ENCODE data around the gene CASP9. TPM values are rescaled to one million over a fixed set of nuclear protein-coding genes. Genes with fewer than 3 reads are reported as not detected.

Gene CASP9
- total and polyA plus RNA-seq, 2 experiments from 2014 or later, result 7.7 to 25.0 TPM

DNA sequence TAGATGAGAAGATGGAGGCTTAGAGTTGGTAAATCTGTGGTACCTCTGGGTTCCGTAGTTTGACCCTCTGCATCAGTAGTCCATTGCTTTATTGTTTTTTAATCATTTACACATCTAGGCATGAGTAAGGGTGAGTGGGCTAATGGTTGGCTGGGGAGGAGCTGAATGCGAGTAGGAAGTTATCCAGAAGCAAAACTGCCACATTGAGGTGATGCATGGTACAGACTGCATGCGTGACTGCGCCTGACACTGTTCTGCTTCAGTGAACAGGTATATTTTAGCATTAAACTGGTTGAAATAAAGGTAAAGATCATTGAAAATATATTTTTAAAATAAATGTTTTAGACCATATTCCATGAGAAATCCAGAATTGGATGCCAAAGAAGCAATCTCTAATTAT, 7.0 kb upstream of the CASP9 start:
- no peak for DNase-seq (ENCODE audit: low spot score)
- Histone ChIP-seq H3K79me2 (replicated peaks; ENCODE audit: insufficient read depth) (peaks cover 34% of the 10 kb centered on the region), H3K36me3 (ENCODE audit: insufficient read depth) (peaks cover 5% of the 10 kb centered on the region), H3F3A (replicated peaks; ENCODE audit: low read depth) (no peaks in the 10 kb centered on the region), H3K4me2 (no peak overlapping the region), H3K4me1 (ENCODE audit: insufficient read depth) (peaks cover 2% of the 10 kb centered on the region; the same call in 1 of the 2 replicates), H4K20me1 (replicated peaks; ENCODE audit: insufficient read depth) (0 out of 2 replicates have a peak, but pooled peaks cover 6% of the 10 kb centered on the region), H3K4me3 (no peak overlapping the region), H3K9me2 (ENCODE audit: insufficient read depth) (no peaks in the 10 kb centered on the region), H2AFZ (no peak overlapping the region), H3K27ac (ENCODE audit: low read depth) (no peak overlapping the region), H3K27me3 (ENCODE audit: insufficient read depth) (no peaks in the 10 kb centered on the region)
- Mint-ChIP-seq H3K27me3 (ENCODE audit: insufficient read depth, low read depth, poor library complexity) (peaks cover 7% of the 10 kb centered on the region), H3K27ac (no peak overlapping the region), H3K4me3 (no peak overlapping the region), H3K36me3 (ENCODE audit: low read depth) (peaks cover 8% of the 10 kb centered on the region; the same call in 2 of the 3 replicates), H3K9me3 (no peaks in the 10 kb centered on the region), H3K4me1 (peaks cover 11% of the 10 kb centered on the region)
- TF ChIP-seq ZNF331 (CRISPR knock-in tag; IDR thresholded peaks at IDR 0.05; ENCODE audit: low read depth), result no peak
- TF ChIP-seq CREB1 (CRISPR knock-in tag; IDR thresholded peaks at IDR 0.05; ENCODE audit: low read depth), result no peak
- no peak for TF ChIP-seq EZH2 (IDR thresholded peaks at IDR 0.05; ENCODE audit: low read depth, unreplicated experiment)
- no peak for TF ChIP-seq EZH2phosphoT487 (IDR thresholded peaks at IDR 0.05; ENCODE audit: unreplicated experiment)
- no peak for TF ChIP-seq ZNF114 (CRISPR knock-in tag; IDR thresholded peaks at IDR 0.05)
- TF ChIP-seq, protein P1, sequence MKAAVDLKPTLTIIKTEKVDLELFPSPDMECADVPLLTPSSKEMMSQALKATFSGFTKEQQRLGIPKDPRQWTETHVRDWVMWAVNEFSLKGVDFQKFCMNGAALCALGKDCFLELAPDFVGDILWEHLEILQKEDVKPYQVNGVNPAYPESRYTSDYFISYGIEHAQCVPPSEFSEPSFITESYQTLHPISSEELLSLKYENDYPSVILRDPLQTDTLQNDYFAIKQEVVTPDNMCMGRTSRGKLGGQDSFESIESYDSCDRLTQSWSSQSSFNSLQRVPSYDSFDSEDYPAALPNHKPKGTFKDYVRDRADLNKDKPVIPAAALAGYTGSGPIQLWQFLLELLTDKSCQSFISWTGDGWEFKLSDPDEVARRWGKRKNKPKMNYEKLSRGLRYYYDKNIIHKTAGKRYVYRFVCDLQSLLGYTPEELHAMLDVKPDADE (IDR thresholded peaks at IDR 0.05), result no peak
- TF ChIP-seq JUNB (IDR thresholded peaks at IDR 0.05; ENCODE audit: unreplicated experiment), result no peak
- TF ChIP-seq, protein P2, sequence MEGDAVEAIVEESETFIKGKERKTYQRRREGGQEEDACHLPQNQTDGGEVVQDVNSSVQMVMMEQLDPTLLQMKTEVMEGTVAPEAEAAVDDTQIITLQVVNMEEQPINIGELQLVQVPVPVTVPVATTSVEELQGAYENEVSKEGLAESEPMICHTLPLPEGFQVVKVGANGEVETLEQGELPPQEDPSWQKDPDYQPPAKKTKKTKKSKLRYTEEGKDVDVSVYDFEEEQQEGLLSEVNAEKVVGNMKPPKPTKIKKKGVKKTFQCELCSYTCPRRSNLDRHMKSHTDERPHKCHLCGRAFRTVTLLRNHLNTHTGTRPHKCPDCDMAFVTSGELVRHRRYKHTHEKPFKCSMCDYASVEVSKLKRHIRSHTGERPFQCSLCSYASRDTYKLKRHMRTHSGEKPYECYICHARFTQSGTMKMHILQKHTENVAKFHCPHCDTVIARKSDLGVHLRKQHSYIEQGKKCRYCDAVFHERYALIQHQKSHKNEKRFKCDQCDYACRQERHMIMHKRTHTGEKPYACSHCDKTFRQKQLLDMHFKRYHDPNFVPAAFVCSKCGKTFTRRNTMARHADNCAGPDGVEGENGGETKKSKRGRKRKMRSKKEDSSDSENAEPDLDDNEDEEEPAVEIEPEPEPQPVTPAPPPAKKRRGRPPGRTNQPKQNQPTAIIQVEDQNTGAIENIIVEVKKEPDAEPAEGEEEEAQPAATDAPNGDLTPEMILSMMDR (conservative IDR thresholded peaks at IDR 0.05; ENCODE audit: low read depth in 2 of 2), result no peak
- TF ChIP-seq, protein P3, sequence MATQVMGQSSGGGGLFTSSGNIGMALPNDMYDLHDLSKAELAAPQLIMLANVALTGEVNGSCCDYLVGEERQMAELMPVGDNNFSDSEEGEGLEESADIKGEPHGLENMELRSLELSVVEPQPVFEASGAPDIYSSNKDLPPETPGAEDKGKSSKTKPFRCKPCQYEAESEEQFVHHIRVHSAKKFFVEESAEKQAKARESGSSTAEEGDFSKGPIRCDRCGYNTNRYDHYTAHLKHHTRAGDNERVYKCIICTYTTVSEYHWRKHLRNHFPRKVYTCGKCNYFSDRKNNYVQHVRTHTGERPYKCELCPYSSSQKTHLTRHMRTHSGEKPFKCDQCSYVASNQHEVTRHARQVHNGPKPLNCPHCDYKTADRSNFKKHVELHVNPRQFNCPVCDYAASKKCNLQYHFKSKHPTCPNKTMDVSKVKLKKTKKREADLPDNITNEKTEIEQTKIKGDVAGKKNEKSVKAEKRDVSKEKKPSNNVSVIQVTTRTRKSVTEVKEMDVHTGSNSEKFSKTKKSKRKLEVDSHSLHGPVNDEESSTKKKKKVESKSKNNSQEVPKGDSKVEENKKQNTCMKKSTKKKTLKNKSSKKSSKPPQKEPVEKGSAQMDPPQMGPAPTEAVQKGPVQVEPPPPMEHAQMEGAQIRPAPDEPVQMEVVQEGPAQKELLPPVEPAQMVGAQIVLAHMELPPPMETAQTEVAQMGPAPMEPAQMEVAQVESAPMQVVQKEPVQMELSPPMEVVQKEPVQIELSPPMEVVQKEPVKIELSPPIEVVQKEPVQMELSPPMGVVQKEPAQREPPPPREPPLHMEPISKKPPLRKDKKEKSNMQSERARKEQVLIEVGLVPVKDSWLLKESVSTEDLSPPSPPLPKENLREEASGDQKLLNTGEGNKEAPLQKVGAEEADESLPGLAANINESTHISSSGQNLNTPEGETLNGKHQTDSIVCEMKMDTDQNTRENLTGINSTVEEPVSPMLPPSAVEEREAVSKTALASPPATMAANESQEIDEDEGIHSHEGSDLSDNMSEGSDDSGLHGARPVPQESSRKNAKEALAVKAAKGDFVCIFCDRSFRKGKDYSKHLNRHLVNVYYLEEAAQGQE (IDR thresholded peaks at IDR 0.05; ENCODE audit: unreplicated experiment), result no peak
- no peak for TF ChIP-seq STAT1 (IDR thresholded peaks at IDR 0.05; ENCODE audit: unreplicated experiment)
- TF ChIP-seq, protein P4, sequence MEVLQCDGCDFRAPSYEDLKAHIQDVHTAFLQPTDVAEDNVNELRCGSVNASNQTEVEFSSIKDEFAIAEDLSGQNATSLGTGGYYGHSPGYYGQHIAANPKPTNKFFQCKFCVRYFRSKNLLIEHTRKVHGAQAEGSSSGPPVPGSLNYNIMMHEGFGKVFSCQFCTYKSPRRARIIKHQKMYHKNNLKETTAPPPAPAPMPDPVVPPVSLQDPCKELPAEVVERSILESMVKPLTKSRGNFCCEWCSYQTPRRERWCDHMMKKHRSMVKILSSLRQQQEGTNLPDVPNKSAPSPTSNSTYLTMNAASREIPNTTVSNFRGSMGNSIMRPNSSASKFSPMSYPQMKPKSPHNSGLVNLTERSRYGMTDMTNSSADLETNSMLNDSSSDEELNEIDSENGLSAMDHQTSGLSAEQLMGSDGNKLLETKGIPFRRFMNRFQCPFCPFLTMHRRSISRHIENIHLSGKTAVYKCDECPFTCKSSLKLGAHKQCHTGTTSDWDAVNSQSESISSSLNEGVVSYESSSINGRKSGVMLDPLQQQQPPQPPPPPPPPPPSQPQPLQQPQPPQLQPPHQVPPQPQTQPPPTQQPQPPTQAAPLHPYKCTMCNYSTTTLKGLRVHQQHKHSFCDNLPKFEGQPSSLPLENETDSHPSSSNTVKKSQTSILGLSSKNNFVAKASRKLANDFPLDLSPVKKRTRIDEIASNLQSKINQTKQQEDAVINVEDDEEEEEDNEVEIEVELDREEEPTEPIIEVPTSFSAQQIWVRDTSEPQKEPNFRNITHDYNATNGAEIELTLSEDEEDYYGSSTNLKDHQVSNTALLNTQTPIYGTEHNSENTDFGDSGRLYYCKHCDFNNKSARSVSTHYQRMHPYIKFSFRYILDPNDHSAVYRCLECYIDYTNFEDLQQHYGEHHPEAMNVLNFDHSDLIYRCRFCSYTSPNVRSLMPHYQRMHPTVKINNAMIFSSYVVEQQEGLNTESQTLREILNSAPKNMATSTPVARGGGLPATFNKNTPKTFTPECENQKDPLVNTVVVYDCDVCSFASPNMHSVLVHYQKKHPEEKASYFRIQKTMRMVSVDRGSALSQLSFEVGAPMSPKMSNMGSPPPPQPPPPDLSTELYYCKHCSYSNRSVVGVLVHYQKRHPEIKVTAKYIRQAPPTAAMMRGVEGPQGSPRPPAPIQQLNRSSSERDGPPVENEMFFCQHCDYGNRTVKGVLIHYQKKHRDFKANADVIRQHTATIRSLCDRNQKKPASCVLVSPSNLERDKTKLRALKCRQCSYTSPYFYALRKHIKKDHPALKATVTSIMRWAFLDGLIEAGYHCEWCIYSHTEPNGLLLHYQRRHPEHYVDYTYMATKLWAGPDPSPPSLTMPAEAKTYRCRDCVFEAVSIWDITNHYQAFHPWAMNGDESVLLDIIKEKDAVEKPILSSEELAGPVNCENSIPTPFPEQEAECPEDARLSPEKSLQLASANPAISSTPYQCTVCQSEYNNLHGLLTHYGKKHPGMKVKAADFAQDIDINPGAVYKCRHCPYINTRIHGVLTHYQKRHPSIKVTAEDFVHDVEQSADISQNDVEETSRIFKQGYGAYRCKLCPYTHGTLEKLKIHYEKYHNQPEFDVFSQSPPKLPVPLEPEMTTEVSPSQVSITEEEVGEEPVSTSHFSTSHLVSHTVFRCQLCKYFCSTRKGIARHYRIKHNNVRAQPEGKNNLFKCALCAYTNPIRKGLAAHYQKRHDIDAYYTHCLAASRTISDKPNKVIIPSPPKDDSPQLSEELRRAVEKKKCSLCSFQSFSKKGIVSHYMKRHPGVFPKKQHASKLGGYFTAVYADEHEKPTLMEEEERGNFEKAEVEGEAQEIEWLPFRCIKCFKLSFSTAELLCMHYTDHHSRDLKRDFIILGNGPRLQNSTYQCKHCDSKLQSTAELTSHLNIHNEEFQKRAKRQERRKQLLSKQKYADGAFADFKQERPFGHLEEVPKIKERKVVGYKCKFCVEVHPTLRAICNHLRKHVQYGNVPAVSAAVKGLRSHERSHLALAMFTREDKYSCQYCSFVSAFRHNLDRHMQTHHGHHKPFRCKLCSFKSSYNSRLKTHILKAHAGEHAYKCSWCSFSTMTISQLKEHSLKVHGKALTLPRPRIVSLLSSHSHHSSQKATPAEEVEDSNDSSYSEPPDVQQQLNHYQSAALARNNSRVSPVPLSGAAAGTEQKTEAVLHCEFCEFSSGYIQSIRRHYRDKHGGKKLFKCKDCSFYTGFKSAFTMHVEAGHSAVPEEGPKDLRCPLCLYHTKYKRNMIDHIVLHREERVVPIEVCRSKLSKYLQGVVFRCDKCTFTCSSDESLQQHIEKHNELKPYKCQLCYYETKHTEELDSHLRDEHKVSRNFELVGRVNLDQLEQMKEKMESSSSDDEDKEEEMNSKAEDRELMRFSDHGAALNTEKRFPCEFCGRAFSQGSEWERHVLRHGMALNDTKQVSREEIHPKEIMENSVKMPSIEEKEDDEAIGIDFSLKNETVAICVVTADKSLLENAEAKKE (CRISPR knock-in tag; IDR thresholded peaks at IDR 0.05), result no peak
- TF ChIP-seq NANOG (IDR thresholded peaks at IDR 0.05; ENCODE audit: borderline replicate concordance), result no peak
- TF ChIP-seq POLR2AphosphoS5 (IDR thresholded peaks at IDR 0.05; ENCODE audit: low read depth), result no peak
- no peak for ATAC-seq
